HCT116 (cell line): Measurements from ENCODE around the gene RPL7L1.

ENCODE experiments used
- EGR1 ChIP-seq: IDR thresholded peaks from 2 replicates; pipeline ENCODE4 v1.6.1; 2012; ENCODE audit warnings: low read depth
- EZH2phosphoT487 ChIP-seq: fragments of 200-600 bp; IDR thresholded peaks from 2 replicates; pipeline ENCODE4 v1.6.1; 2018; ENCODE audit warnings: antibody characterized with exemption, borderline replicate concordance
- POLR2A ChIP-seq: IDR thresholded peaks from 2 replicates; pipeline ENCODE4 v1.7.0; 2011; ENCODE audit warnings: borderline replicate concordance; ENCODE audit not compliant: insufficient read depth, insufficient read length; ENCODE audit errors: extremely low read depth
- SIN3A ChIP-seq: IDR thresholded peaks from 2 replicates; pipeline ENCODE4 v1.6.1; 2012; ENCODE audit warnings: low read depth
- SP1 ChIP-seq: IDR thresholded peaks from 2 replicates; pipeline ENCODE4 v1.6.1; 2012; ENCODE audit warnings: low read depth
- YY1 ChIP-seq: IDR thresholded peaks from 2 replicates; pipeline ENCODE4 v1.6.1; 2011; ENCODE audit warnings: low read length, low read depth, moderate library complexity, mild to moderate bottlenecking; ENCODE audit not compliant: insufficient replicate concordance; ENCODE audit errors: extremely low read depth
- TF ChIP-seq, protein P1 (sequence below), 3 experiments: fragments of 200-600 bp in 1 of 3; sonication (generic) in 1 of 3; IDR thresholded peaks in 2 of 3; conservative IDR thresholded peaks in 1 of 3; 2 replicates each; pipeline ENCODE4 v1.5.1; 2012 to 2017; ENCODE audit warnings: low read depth in 2 of 3, low read length in 2 of 3, antibody characterized with exemption in 1 of 3, borderline replicate concordance in 1 of 3, control low read depth in 1 of 3, mild to moderate bottlenecking in 1 of 3, mixed read lengths in 1 of 3, mixed run types in 1 of 3, moderate library complexity in 1 of 3; ENCODE audit not compliant: insufficient read depth in 1 of 3

GRCh38 chr6:42846505-42846904 is 32.9 kb upstream of the RPL7L1 start:
- TF ChIP-seq, protein P1, sequence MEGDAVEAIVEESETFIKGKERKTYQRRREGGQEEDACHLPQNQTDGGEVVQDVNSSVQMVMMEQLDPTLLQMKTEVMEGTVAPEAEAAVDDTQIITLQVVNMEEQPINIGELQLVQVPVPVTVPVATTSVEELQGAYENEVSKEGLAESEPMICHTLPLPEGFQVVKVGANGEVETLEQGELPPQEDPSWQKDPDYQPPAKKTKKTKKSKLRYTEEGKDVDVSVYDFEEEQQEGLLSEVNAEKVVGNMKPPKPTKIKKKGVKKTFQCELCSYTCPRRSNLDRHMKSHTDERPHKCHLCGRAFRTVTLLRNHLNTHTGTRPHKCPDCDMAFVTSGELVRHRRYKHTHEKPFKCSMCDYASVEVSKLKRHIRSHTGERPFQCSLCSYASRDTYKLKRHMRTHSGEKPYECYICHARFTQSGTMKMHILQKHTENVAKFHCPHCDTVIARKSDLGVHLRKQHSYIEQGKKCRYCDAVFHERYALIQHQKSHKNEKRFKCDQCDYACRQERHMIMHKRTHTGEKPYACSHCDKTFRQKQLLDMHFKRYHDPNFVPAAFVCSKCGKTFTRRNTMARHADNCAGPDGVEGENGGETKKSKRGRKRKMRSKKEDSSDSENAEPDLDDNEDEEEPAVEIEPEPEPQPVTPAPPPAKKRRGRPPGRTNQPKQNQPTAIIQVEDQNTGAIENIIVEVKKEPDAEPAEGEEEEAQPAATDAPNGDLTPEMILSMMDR (IDR thresholded peaks at IDR 0.05 in 2 of 3, conservative IDR thresholded peaks at IDR 0.05 in 1 of 3; ENCODE audit: borderline replicate concordance in 1 of 3, insufficient read depth in 1 of 3, low read depth in 2 of 3, low read length in 2 of 3): no peak
- no peak for TF ChIP-seq POLR2A
- TF ChIP-seq SIN3A: no peak
- TF ChIP-seq EGR1: no peak
- TF ChIP-seq SP1: no peak
- TF ChIP-seq YY1: no peak
- no peak for TF ChIP-seq EZH2phosphoT487
